Activated effector memory CD4-positive, alpha-beta T cell treated with Interleukin-2 at 50 U/mL for 16 hours (primary cell): ENCODE results near the gene MEIS3.
"Not testable (repeated sequence)": the region's sequence is repeated elsewhere in the genome, so short reads cannot be mapped to it uniquely, and the experiment has no call there.

Experiments used
- DNase-seq: peaks from one replicate; pipeline ENCODE4 v3.0.0-alpha.2; 2020

MEIS3 gene

DNA sequence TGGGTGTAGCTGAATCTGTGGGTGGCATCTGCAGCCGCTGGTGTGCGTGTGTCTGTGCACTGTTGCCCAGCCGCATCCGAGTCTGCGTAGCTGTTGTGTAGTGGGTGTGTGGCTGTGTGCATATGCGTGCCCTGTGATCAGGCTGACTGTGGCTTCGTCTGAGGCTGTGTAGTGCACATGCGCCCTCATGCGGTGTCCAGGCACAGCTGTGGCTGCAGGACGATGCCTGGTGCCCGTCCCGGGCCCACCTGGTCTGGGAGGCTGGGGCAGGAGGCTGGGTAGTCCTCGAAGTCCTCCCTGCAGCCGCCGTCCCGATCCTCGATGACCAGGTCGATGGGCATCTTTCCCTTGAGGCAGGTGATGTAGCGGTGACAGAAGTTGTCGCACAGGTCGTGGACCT is 4.9 kb downstream of the MEIS3 start:
- DNase-seq, result no peak

DNA sequence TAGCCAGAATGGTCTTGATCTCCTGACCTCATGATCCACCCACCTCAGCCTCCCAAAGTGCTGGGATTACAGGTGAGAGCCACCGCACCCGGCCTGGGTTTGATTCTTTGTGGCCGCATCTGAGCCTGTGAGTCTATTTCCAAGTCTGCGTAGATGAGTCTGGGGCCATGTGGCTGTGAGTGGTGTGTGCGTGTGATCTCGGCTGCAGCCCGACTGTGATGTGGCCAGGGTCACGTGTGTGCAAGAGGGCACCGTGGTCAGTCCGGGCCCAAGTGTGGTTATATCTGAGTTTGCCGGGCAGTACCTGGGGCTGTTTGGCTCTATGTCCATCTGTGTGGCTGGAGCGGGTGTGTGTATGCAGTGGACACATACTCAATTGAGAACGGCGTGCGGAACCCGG is 5.4 kb downstream of the MEIS3 start:
- no peak for DNase-seq

DNA sequence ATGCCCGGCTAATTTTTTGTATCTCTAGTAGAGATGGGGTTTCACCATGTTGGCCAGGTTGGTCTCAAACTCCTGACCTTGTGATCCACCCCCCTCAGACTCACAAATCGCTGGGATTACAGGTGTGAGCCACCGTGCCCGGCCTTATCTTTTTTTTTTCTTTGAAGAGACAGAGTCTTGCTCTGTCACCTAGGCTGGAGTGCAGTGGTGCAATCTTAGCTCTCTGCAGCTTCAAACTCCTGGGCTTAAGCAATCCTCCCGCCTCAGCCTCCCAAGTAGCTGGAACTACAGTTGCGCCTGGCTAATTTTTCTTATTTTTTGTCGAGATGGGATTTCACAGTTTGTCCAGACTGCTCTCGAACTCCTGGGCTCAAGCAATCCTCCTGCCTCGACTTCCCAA is 7.6 kb downstream of the MEIS3 start:
- DNase-seq, result not testable (repeated sequence)

DNA sequence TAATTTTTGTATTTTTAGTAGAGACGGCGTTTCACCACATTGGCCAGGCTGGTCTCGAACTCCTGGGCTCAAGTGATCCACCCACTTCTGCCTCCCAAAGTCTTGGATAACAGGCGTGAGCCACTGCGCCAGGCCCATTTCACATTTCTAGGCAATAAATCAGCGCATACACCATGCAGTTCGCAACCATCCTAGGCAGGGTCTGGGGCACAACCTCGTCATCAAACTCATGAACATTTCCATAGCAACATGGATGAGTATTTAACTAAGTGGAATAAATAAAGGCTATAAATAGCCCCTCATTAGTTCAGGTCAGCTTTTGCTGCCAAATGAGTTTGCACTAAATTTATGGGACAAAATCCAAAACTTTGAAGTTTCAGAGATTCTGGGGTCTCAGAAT is 8.2 kb downstream of the MEIS3 start:
- no peak for DNase-seq

DNA sequence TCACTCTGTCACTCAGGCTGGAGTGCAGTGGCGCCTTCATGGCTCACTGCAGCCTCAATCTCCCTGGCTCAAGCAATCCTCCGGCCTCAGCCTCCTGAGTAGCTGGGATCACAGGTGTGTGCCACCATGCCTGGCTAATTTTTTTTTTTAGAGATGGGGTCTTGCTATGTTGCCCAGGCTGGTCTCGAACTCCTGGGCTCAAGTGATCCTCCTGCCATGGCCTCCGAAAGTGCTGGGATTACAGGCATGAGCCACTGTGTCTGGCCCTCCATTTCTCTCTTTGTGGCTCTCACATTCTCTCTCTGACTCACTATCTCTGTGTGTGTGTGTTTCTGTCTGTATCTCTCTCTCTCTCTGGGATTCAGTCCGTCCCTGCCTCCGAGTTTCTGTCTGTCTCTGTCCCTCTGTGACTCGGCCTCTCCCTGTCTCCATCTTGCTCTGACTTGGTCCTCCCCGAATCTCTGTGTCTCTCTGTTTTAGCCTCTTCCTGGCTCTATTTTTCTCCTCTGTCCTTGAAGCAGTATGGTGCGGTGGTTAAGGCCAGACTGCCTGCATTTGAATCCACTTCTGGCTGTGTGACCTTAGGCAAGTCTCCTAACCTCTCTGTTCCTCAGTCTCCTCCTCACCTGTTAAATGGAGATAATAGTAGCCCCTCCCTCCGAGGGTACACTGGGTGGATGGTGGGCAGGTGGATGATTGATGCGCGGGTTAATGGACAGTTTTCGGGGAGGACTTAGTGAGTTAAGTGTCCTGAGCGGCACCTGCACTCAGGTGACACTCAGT is 11.0 kb downstream of the MEIS3 start:
- DNase-seq, result no peak

DNA sequence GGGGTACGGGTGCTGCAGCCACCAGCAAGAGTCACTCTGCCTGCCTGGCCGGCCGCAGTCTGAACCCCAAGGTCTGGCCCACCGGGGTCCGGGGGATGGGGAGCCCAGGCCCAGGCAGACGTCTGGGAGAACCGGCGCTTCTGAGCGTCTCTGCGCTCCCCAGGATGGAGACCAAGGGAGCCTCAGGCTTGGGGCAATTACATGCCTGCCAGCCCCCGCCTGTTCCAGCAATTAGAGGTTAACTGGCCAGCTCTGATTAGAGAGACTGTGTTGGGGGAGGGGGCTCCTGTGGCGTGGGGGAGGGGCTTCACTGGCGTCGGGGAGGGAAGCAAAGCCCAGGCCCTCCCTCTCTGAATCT is 11.9 kb downstream of the MEIS3 start:
- no peak for DNase-seq

DNA sequence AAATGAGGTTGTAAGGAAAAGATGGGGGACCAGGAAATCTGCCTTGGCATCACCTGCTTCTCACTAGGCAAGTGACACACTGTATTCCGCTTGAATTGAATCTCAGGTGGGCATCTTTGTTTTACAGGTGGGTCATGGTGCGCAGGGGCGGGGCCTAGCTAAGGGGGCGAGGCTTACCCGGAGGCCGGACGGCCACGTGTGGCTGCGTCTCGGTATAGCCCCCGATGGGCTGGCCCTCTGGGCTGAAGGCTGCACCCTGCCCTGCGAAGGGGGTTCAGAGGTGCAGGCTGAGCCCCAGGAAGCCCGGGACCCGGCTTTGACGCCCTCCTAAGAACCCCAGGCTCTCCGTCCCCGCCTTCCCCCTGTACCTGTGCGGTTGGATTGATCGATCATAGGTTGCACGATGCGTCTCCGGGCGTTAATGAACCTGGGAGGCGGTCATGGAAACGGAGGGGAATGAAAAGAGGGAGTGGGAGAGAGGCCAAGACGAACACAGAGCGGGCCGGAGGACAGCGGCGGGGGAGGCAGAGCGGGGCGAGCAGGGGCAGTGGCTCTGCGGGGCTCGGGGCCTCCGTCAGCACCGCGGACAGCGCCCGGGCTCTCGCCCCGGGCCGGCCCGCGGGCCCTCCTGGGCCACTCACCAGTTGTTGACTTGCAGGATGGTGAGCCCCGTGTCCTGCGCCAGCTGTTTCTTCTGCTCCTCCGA is 12.5 kb downstream of the MEIS3 start:
- DNase-seq, result no peak

DNA sequence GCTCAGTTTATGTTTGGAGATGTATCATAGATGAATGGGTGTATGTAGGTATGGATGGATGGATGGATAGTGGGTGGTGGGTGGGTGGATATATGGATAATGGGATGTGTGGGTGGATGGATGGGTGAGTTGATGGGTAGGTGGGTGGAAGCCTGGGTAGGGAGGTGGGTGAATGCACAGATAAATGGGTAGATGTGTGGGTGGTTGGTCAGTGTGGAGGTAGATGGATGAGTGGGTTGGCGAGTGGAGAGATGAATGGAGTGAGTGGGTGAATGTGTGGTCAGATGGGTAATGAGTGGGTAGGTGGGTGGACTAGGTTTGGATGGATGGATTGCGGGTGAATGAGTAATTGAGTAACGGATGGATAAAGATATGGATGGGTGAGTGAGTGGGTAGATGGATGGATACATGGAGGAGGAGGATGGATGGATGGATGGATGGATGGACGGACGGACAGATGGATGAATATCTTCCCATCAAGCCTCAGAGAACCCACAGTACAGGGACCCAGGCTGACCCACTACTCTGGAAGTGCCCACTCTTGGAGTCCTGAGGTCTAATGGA is 13.4 kb downstream of the MEIS3 start:
- no peak for DNase-seq

DNA sequence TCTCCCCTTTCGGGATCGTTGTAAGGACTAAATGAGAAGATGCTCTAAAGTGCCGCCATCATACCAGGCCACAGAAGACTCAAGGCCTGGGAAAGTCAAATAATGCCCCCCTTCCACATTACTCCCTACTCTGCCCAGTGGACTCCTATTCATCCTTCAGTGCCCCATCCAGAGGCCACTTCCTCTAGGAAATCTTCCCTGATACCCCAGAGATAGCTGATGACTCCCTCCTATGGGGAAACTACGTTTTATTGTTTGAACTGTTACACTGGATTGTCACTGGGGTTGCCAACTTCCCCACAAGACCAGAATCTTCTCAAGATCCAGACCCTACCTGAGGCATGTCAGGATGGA is 14.2 kb downstream of the MEIS3 start:
- no peak for DNase-seq

DNA sequence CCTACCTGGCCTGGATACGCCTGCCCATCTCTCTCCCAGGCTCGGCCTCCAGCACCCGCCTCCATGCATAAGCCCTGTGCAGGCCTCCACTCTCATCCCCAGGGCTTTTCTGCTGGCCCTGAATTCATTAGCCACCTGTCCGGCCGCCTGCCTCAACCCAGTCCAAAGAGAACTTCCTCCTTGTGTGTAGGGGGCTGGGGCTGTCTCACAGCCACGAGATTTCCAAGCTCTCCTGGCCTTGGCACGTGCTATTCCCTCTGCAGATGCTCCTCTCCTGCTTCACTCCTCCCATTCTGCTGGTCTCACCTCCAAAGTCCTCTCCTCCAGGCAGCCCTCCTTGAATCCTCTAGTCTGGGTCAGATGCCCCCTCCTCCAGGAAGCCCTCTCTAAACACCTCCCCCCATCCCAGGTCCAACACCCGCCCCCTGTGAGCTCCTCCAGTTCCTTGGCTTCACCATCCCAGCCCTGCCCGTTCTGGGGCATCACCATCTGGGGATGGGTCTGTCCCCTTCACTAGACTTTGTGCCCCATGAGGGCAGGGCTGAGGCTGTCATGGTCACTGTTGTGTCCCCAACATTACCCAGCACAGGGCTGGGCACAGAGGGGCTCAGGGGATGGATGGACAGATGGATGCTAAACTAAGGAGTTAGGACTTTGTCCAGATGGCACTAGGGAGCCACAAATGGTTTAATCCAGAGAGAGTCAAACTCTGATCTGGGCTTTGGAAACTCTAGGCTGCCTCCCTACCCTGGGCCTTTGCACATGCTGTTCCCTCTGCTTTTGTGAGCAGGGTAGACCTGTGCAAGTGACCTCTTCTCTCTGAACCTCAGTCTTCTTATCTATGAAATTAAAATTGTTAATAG is 14.8 kb downstream of the MEIS3 start:
- DNase-seq, result no peak

DNA sequence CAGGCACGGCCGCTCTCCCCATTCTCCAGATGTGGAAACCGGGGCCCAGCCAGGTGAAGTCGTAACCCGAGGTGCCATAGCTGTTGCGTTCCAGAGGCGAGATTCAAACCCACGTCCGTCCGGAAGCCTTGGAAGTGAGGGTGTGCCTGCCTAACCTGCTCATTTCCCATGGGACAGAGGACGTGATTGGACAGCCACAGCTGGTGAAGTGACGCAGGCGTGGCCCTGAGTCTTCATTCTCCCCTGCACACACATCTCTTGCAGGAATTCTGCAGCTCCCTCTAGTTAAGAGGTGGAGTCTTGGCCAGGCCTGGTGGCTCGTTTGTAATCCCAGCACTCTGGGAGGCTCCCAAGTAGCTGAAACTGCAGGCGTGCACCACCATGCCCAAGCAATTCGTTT is 16.8 kb downstream of the MEIS3 start:
- DNase-seq, result no peak

DNA sequence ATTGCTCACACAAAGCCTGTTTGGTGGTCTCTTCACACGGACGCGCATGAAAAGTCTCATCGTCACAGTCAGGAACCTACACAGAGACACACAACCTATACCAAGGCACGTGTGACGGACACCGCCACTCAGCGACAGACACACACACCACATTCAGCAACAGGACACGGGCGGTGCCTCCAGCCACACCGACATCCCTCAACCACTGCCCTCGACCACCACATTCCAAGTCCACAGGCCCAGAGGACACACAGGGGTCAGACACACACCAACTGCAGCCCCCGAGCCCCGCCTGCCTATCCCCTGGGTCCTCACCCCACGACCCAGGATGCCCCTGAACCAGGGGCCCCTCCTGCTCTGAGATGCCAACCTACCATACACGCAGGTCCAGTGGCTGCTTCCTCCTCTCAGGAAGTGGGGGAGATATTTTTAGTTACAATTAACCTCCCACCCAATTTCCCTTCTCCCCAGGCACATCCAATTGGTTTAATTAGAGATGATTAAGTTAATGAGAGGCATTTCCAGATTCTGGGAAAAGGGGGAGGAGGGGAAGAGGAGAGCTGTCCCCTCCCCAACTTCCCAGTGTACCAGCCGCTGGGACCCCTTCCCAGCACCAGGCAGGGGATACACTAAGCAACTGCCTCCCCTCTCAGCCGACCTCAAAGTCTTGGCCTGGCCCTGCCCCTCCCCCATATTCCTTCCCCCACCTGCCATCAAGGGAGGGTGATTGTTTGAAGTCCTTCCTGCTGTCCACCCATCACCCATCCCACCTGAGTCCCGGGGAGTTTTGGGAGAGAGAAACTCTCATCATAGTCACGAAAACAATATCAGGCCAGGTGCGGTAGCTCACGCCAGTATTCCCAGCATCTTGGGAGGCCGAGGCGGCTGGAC is 20.4 kb downstream of the MEIS3 start:
- no peak for DNase-seq

DNA sequence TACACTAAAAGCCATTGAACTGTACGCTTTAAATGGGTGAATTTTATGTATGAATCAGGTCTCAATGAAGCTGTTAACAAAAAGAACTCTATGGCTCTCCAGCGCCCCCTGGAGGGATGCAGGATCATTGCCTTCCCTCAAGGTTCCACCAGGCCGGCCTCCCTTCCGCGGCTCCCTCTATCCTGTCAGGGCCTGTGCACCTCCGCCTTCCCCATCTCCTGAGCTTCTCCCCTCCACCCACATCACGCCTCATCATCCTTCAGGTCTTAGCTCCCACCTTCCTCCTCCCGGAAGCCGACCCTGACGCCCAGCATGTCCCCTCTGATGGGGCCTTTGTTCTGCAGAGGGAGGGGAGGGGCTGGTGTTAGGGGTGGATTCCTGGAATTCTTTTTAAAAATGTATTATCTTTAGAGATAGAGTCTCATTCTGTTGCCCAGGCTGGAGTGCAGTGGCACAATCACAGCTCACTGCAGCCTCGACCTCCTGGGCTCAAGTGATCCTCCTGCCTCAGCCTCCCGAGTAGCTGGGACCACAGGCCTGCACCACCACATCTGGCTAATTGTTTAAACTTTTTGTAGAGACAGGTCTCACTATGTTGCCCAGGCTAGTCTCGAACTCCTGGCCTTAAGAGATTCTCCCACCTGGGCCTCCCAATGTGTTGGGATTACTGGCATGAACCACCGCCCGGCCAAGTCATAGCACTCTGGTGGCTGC is 27.7 kb downstream of the MEIS3 start:
- DNase-seq, result peak; percentile 62

DNA sequence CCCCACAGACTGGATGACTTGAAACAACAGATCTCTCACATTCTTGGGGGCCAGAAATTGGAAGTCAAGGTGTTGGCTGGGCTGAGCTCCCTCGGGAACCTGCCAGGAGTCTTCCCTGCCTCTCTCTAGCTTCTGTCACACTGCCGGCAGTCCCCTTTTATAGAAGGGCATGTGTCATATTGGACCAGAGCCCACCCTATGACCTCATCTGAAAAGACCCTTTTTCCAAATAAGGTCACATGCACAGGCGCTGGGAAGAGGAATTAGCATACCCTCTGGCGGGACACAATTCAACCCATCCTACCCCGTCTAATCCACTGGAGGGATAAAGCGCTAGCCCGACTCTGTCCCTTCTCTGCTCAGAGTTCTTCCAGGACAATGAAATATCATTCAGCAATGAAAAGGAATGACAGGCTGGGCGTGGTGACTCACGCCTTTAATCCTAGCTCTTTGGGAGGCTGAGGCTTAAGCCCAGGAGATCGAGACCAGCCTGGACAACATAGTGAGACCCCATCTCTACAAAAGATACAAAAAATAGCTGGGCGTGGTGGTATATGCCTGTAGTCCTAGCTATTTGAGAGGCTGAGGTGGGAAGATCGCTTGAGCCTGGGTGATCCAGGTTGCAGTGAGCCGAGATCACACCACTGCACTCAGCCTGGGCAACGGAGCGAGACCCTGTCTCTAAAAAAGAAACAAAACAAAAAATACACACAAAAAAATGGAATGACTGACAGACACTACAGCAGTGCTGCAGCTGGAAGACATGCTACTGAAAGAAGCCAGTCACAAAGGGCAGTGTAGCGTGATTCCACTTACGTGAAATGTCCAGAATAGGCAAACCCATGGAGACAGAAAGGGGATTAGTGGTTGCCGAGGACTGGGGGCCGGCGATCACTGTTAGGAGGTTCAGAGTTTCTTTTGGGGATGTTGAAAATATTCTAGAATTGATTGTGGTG is 28.5 kb downstream of the MEIS3 start:
- DNase-seq, result no peak

DNA sequence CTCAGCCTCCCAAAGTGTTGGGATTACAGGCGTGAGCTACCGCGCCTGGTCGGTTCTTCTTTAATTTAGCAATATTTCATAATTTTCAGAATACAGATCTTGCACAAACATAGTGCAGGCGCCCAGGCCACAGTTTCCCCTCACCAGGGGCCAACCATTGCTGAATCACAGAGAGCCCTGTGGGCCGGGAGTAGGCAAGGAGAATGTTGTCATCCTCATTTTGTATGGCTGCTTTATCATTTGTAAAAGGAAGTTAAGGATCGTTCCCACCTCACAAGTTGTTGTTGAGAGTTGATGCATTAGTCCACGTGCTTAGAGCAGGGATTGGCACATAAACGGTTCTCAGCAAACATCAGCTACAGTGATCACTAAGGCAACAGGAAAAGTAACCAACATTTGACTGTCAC is 30.2 kb downstream of the MEIS3 start:
- no peak for DNase-seq

DNA sequence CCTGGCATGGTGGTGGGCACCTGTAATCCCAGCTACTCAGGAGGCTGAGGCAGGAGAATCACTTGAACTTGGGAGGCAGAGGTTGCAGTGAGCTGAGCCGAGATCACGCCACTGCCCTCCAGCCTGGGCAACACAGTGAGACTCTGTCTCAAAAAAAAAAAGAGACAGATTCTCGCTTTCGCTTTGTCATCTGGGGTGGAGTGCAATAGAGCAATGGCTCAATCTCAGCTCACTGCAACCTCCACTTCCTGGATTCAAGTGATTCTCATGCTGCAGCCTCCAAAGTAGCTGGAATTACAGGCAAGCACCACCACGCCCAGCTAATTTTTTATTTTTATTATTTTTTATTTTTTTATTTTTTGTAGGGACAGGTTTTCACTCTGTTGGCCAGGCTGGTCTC is 30.6 kb downstream of the MEIS3 start:
- DNase-seq, result not testable (repeated sequence)

DNA sequence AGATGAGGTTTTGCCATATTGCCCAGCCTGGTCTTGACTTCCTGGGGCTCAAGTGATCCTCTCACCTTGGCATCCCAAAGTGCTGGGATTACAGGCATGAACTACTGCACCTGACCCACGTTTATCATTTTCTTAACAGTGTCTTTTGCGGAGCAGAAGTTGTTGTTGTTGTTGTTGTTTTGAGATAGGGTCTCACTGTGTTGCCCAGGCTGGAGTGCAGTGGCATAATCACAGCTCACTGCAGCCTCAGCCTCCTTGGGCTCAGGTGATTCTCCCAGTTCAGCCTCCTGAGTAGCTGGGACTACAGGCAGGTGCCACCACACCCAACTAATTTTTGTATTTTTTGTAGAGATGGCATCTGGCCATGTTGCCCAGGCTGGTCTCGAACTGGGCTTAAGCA is 31.7 kb downstream of the MEIS3 start:
- DNase-seq, result not testable (repeated sequence)

DNA sequence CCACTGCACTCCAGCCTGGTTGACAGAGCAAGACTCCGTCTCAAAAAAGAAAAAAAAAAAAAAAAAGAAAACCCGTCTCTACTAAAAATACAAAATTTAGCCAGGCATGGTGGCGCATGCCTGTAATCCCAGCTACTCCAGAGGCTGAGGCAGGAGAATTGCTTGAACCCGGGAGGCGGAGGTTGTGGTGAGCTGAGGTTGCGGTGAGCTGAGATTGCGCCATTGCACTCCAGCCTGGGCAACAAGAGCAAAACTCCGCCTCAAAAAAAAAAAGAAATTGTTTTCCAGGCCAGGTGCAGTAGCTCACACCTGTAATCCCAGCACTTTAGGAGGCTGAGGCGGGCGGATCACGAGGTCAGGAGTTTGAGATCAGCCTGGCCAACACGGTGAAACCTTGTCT is 32.7 kb downstream of the MEIS3 start:
- DNase-seq, result not testable (repeated sequence)

DNA sequence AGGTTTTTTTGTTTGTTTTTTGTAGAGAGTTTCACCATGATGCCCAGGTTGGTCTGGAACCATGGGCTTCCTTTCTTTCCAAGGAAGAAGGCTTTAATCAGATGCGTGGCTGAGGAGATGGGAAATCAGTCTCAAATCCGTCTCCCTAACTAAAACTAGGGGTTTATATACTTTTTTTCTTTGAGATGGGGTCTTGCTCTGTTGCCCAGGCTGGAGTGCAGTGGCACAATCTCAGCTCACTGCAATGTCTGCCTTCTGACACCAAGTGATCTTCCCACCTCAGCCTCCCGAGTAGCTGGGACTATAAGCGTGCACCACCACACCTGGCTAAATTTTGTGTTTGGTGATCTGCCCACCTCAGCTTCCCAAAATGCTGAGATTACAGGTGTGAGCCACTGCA is 34.8 kb downstream of the MEIS3 start:
- DNase-seq, result not testable (repeated sequence)

DNA sequence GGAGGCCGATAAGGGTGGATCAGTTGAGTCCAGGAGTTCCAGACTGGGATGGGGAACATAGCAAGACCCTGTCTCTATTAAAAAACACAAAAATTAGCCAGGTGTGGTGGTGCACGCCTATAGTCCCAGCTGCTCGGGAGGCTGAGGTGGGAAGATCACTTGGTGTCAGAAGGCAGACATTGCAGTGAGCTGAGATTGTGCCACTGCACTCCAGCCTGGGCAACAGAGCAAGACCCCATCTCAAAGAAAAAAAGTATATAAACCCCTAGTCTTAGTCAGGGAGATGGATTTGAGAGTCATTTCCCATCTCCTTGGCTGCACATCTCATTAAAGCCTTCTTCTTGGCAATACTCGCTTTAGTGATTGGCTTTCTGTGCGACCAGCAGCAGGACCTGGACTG is 35.4 kb downstream of the MEIS3 start:
- not testable (repeated sequence) for DNase-seq
